GM19372 (cell line): ENCODE measurements around the gene PRKN.

Source experiments
- ATAC-seq: cut with Tn5 transposase; IDR thresholded peaks from one replicate; pipeline ENCODE4 v1.9.1; 2021; ENCODE audit warnings: mild to moderate bottlenecking, low read depth, moderate library complexity; ENCODE audit not compliant: unreplicated experiment

The PRKN gene

DNA sequence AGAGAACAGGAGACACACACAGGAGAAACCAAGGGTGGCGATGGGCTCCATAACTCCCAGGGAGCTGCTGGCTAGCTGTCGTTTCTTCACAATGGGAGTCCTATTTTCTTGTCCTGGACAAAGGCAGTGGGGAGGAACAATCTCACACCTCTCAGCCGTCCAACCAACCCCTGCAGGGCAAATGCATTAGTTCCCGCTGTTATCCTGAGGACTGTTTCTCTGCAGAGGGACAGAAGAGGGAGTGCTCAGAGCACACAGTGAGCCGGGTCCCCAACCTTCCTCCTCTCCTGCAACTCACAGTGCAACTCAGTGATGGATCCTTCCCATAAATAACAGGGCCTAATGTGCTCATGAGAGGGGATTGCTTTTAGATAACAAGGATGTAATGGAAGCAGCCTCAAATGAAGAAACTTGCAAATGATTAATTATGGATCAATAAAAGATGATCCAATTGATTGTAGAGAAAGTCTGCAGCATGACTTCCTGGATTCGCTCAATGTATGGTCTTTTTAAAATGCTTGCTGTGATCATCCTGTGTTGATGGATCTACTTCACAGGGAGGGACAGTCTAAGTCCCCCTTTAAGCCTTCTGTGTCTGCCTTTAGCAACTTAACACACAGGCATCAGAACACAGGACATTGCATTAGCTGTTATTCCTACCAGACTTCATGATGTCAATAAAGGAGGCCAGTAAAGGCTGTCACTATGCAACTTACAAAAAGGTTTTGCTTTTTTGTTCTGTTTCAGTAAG, 1000.3 kb downstream of the PRKN start:
- no peak for ATAC-seq

DNA sequence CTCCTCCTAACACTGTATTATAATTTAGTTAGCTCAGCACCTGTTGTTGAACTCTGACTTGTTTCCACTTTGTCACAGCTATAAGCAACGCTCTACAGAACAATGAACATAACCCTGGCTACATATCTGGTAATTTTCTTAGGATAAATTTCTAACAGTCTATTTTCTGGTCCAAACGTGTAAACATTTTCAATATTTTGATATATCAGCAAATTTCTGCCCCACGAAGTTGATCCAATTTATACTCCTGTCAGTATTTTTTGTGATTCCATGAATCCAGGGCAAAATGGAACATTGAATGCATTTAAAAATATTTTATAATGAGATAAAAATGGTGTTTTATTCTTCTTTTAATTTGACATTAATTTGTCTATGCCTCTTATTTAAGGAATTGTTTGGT, 1005.2 kb downstream of the PRKN start:
- no peak for ATAC-seq

DNA sequence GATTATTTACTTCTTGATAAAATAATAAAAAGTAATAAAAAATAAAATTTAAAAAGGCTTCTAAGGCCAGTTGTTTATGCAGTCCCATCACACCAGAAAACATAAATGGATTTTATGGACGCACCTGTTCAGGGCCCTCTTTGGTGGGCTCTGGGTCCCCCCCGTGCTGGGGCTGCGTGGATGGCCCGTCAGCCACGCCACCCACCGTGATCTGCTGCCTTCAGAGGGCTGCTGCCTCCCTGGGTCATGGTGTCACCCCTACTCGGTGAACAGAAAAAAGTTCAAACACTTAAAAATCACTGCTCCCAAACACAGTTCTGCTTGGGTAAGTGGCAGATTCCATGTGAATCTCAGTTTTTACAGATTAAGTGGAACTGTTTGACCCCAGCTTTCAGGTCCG, 1006.1 kb downstream of the PRKN start:
- ATAC-seq: no peak

DNA sequence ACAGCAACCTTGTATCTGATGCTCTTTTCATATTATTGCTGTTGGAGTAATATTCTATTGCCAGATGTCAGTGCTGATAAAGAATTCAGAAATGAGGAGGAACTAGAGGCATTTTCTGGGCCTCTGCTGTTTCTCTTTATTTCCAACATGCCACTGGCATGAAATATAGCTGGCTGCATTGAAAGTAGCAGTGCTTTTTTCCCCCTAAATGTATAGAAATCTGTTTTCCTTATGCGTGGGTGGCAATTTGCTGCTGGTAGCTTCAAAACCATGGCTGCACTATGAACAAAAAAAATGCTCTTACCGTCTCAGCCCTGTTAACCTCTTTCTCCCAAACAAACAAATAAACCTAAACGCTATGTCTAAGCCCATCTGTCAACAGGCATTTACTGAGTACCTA, 1011.4 kb downstream of the PRKN start:
- no peak for ATAC-seq

DNA sequence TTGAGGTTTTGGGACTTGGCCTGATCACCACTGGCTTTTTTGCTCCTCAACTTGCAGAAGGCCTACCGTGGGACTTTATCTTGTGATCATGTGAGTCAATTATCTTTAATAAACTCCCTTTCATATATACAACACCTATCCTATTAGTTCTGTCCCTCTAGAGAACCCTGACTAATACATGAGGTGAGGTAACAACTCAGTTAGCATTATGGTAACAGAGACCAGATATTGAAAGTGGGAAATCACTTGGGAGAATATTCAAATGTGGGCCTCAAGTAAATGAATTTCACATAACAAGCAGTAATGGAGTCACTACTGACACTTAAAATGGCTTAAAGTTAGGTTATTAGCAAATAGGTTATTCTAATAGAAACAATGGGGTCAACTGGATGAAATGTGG, 1015.6 kb downstream of the PRKN start:
- ATAC-seq: no peak

DNA sequence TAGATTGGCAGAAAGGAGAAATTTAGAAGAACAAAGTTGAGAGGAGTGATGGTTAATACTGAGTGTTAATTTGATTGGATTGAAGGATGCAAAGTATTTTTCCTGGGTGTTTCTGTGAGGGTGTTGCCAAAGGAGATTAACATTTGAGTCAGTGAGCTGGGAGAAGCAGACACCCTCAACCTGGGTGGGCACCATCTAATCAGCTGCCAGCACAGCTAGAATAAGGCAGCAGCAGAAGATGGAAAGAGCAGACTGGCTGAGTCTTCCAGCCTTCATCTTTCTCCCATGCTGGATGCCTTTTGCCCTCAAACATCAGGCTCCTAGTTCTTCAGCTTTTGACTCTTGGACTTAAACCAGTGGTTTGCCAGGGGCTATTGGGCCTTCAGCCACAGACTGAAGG, 1016.1 kb downstream of the PRKN start:
- no peak for ATAC-seq

DNA sequence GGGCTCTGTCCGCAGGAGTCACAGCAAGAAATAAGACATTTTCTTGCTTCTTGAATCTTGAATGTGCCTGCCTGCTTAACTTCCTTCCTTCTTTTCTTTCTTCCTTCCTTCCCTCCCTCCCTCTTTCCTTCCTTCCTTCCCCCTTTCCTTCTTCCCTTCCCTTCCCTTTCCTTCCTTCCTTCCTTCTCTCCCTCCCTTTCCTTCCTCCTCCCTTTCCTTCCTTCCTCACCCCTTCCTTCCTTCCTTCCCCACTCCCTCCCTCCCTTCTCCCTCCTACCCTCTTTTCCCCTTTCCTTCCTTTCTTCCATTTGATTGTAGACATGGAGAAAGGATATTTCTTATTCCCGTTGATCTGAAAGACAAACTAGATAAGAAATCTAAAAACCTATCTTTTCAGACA, 1016.9 kb downstream of the PRKN start:
- ATAC-seq: no peak

DNA sequence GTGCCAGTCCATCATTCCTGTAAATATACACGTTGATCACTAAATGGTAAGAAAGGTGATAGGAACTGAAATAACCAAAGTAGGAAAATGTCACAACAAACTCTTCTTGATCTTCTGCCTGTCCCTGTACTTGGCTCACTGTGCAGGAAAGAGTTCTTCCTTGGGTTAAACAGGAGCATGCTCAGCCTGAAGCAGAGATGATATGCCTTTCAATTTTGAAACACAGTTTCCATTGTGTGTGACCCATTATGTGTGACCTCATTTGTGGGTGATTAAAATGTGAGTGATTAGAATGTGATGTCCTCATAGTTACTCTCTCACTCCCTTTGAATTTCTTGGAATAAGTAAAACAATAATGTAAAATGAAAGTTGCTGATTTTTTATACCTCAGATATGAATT, 1026.5 kb downstream of the PRKN start:
- no peak for ATAC-seq

DNA sequence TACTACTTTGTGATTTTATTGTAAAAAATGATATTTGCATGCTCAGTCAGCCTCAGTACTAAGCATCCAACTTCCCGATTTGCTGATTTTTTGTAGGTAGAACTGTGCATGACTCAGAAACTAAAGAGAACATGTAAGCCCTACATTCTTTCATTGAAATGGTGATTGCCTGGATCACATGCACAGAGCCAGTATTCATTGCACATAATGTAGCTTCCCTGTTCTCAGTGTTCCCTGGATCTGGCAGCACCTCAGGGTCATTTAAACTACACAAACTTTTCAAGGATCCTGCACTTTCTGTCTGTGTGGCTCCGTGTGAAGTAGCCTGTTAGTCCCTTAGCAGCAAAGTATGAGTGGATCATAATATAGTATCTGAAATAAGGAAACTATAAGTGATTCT, 1030.8 kb downstream of the PRKN start:
- ATAC-seq: no peak

DNA sequence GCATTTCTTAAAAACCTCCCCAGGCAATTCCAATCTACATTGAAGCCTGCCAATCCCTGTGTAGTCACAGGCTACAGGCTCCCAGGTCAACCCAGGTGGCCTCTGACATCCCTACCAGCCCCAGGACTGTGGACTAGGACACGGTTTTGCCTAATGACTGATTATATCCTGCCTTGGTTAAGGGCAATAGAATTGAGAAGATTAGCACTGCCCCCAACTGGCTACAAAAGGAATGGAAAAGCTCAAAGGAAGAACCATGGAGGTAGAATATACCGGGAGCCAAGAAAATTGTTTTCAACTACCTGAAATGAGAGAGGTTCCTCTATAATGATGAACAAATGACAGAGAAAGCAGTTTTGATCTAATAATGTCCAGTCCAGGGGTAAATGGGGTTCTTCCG, 1032.6 kb downstream of the PRKN start:
- ATAC-seq: no peak

DNA sequence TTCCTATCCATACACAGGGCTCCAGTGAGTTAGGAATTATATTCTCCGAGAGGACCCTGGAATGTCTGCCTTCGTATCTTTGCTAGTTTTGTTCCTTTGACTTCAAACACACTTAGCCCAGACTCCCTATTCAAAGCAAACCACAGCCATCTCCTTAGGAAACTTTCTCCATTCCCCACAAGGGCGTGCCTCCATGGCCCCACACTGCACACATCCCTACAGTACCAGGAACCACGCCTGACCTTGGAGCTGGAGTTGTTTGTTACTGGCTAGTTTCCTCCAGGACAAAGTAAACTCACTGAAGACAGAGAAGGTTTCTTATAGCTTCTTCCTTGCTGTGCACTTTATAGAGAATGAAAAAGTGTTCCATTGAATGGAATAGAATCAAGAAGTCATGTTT, 1040.9 kb downstream of the PRKN start:
- no peak for ATAC-seq

DNA sequence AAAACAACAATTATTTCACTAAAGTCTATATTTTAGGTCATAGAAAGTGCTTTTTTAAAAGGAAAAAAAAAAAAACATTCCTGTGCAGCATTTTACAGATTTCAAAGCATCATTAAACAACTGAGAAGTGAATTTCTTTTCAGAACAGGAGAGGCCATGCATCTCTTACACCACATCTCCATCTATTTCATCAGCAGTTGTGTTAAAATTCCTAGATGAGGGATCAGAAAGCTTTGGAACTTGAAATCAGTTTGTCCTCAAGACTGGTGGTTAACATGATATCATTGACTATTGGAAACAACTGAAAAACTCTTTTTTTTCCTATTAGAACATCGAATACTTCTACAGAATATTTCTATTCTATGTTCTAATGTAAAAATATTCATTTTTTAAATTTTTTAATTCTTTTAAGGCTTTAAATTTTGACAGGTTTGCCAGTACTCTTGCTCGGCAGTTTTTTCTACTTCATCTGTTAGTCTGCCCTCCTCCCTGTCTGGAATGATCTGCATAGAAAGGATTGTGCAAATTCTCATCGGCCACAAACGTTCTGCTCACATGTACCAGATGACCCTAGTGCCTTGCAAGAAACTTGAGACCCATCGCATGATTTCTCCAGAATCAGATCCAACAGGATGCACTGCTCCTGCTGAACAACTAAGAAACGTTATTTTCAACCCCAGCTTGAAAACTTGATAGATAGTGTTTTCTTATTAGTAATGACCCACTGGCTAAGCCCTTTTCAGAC, 1042.7 kb downstream of the PRKN start:
- no peak for ATAC-seq

DNA sequence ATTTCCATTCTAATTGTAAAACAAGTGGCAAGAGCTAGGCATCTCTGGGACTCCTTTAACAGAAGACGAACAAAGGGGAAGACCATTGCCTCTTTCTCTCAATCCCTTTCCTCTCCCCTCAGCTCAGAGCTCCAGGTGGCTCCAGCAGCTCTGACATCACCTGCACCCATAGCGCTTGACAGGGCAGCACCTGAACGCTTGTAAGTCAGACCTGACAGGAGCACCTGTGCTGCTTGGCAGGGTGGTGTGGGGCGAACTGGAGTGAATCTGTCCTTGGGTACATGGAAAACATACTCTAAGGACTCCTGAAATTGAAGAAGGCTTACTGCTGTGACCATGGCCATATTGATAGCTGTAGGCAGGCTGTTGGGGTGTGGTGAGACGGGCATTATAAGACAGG, 1044.2 kb downstream of the PRKN start:
- ATAC-seq: no peak

DNA sequence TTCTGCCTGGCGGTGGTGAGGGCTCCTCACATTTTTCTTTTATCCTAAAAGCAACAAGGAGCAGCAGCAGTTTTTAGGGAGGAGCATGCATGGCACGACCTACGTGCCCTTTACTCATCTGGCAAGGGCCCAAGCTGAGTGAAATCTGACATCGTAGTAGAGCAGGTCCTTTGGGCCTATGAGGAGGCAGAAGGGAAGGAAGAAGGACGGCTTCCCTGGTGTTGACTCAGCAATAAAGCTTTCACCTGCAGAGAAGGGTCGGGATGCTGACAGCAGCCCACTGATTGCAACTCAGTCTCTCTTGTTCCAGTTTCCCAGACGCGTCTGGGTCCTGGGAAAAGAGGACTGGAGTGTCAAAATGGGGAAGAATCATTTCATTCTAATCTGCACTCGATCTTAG, 1044.6 kb downstream of the PRKN start:
- no peak for ATAC-seq

DNA sequence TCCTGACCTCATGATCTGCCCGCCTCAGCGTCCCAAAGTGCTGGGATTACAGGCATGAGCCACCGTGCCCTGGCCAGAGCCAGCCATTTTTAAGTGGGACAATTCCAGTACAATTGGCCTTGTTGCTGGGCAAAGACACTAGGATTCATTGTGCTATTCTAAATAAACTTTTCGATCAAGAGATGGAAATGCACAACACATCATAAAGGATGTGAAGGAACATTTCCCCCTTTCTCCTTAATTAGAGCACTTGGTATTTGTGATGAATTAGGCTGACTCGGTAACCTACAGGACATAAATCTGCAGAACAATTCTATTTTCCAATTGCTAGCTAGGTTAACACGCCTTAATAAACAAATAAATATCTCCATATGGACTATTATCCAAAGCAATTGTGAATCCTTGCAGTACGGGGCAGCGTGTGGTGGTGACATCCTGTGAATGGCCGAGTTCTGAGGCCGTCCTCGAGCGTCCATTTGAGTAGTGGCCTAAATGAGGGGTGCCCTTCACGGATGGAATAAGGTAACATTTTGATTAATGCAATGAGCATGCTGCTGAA, 1047.5 kb downstream of the PRKN start:
- no peak for ATAC-seq

DNA sequence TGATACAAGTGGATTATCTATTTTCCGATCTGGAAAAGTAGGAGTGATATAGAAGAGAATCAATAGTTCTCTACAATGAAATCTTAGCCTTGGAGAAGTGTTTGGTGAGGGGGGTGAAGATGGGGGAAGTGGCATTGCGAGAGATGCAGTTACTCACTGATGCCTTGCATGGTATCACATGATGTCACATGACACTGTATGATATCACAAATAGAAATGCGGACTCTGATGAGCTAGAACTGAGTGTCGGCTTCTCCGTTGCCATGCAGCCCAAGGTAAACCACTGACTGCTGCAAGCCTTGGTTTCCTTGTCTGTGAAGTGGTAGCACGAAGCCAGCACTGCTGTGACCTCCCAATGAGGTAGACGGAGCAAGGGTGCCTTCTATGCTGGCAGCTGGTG, 1050.4 kb downstream of the PRKN start:
- ATAC-seq: no peak

DNA sequence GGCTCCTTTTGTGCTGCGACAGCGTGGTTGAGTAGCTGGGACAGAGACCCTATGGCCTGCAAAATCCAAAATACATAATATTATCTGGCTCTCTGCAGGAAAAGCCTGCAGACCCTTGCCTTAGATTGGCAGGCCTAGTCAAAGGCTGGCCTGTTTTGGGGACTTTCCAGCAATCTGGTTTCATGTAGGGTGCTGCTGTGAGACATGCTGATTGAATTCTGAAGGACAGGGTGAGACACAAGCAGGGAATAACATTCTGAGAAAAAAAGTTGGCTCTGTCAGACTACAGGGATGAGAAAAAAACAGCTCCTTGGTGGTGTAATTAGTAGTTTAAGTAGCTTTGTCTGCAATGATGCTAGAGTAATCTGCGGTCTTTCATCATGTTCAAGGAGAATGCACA, 1051.0 kb downstream of the PRKN start:
- ATAC-seq: peak; percentile 46

DNA sequence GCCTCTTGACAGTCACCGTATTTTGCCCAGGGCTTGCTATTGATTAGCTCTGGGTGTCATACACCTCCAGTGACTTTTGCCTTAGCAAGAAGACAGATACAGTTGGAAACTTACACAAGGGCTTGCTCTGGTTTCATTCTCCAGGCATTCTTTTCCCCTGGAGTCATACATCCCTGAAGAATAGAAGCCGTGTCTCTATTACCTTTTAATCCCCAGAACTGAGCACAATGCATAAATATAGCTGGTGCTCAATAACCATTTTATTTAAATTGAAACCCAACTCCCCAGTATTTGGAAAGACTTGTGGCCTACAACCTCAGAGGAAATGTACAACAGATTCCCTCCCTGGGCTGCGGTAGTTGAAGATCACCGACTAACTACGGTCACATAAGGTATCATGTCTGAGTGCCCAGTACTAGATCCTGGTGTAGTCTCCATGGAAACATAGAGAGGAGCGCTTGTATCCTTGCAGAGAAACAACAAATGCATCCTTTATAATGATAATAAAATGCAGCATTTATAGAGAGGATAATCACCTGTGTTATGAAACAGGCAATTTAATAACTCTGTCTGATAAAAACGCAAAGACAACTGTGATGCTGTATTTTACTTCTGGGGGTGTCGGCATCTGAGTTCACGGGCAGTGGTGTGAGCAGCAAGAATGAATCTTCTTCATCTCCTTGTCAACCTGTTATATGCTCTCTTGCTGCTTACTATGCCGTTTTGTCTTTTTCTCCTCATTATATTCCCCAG, 1052.5 kb downstream of the PRKN start:
- ATAC-seq: no peak

DNA sequence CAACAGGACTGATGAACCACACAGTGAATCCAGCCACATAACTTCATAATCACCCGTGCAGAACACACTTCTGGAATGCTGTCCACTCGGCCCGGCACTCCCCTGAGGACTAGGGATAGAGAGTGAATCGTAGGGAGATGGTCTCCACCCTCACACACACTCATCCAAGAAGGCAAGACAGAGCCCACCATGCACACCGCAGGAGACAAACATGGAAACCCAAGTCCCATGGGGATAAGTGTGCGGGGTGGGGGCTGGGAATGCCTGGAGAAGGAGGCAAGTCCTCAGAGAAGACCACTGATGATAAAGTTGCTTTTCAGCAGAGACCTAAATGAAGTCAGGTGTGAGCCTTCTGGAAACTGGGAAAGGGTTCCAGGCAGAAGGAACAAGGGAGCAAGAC, 1054.5 kb downstream of the PRKN start:
- no peak for ATAC-seq

DNA sequence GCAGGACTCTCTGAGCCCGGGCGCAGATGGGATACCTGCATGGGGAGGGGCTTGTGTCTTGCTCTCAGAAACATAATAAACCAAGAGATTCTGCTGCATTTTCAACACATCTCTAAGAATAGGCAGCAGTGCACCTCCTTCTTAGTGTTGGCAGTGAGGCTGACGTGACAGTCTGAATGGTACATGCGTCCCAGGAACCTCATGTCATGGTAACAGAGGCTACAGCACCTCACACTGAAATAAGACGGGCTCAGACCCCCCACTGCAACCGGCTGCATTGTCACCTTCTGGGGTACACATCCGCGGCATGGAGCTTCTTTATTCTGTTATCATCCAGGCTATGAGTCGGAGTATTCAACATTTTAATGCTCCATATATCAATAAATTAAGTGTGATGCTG, 1056.4 kb downstream of the PRKN start:
- ATAC-seq: no peak

DNA sequence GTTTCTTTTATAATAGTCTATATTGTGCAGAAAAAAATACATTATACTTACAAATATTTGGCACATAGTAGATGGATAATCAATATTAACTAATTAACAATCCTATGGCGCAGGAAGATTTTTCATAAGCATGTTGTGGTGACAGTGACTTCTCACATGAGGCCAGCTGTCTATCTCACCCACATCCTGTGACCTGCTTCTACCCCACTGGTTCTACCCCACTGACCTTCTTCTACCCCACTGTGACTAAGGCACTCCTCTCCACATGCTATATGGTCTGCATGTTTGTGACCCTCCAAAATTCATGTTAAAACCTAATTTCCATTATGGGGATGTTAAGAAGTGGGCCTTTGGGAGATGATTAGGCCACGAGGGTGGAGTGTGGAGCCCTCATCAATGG, 1058.9 kb downstream of the PRKN start:
- ATAC-seq: no peak
